Upper lobe of right lung (tissue), 1 donor: ENCODE data around the gene PMP22. TPM values are rescaled to one million over a fixed set of nuclear protein-coding genes. Genes with fewer than 3 reads are reported as not detected.
"Not testable (repeated sequence)": the region's sequence is repeated elsewhere in the genome, so short reads cannot be mapped to it uniquely, and the experiment has no call there.

Source experiments
- ATAC-seq: fragments of 200-7000 bp; cut with Tn5 transposase; one replicate; pipeline ENCODE4 v1.9.1; 2020; ENCODE audit warnings: mild to moderate bottlenecking, moderate library complexity
- DNase-seq: peaks from one replicate; pipeline ENCODE4 v3.0.0-alpha.2; 2020
- H3K27ac ChIP-seq: fragments of 200-600 bp; one replicate; pipeline ENCODE4 v1.8.0; 2022
- H3K27me3 ChIP-seq: fragments of 200-600 bp; one replicate; pipeline ENCODE4 v1.8.0; 2022; ENCODE audit warnings: mild to moderate bottlenecking
- H3K36me3 ChIP-seq: fragments of 200-600 bp; one replicate; pipeline ENCODE4 v1.8.0; 2022
- H3K4me1 ChIP-seq: fragments of 200-600 bp; one replicate; pipeline ENCODE4 v1.8.0; 2022
- H3K4me3 ChIP-seq: fragments of 200-600 bp; one replicate; pipeline ENCODE4 v1.8.0; 2022; ENCODE audit warnings: mild to moderate bottlenecking
- H3K9me3 ChIP-seq: fragments of 200-600 bp; one replicate; pipeline ENCODE4 v1.8.0; 2022
- intact Hi-C: fragments of 100-400 bp; cut with DNase I; formaldehyde crosslinking; loops from one replicate; pipeline ENCODE4 v1.11.0; 2022
- total RNA-seq: library from RNA; stranded (reverse); fragmentation: NEBNext Ultra II Directional; extraction: Animal tissue kit (Norgen Biotek cat#: 25700); gene quantifications from one replicate; pipeline ENCODE4 v1.2.1, GENCODE V29; 2021
- TF ChIP-seq, protein P1 (sequence below): fragments of 200-600 bp; IDR thresholded peaks from one replicate; pipeline ENCODE4 v1.8.0; 2022; ENCODE audit warnings: antibody characterized with exemption
- donor health status: DM: no; HTN: yes; CAD: no; lungs with severe emphysema.

Gene PMP22
- total RNA-seq, 1 donor from 2014 or later, result 157 TPM

DNA sequence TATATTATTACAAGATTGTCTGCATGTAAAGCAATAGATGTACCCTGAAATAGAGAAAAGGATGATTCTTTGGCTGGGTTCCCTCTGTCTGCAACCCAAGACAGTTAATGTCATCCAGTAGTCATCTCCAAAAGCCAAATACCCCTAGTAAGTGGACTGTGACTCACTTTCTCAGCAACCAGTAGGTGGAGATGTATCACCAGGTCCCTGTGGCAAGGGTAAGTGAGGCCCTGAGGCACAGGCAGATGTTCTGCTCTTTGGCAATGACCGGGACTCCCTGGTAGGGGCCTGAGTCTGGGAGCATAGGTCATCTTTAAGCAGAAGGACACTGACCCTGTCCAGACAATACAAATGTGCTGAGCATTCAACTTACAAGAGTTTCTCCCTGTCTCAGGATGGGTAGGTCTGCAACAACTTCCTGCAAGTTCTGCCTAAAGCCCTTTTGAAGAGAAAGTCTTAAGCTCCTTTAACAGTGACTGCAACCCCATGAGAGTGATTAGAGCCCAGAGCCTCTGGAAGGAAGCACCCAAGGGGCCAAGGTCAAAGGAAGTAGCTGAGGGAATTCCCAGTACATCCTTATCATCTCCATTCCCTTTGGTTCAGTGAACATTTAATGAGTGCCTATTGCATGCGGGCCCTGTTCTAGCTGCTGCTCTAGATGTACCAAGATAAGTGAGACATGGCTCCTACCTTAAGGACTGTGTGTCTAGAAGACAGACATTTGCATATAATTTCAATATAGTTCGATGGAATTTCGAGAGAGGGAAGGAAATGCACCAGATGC, 31.9 kb downstream of the PMP22 start:
- peak; percentile 72 for ATAC-seq
- H3K9me3 ChIP-seq, result no peaks in the 10 kb centered on the region
- intact Hi-C loops, result no loop called here
- TF ChIP-seq, protein P1, sequence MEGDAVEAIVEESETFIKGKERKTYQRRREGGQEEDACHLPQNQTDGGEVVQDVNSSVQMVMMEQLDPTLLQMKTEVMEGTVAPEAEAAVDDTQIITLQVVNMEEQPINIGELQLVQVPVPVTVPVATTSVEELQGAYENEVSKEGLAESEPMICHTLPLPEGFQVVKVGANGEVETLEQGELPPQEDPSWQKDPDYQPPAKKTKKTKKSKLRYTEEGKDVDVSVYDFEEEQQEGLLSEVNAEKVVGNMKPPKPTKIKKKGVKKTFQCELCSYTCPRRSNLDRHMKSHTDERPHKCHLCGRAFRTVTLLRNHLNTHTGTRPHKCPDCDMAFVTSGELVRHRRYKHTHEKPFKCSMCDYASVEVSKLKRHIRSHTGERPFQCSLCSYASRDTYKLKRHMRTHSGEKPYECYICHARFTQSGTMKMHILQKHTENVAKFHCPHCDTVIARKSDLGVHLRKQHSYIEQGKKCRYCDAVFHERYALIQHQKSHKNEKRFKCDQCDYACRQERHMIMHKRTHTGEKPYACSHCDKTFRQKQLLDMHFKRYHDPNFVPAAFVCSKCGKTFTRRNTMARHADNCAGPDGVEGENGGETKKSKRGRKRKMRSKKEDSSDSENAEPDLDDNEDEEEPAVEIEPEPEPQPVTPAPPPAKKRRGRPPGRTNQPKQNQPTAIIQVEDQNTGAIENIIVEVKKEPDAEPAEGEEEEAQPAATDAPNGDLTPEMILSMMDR, result peak; percentile 33
- DNase-seq, result no peak
- H3K4me1 ChIP-seq, result peaks cover 53% of the 10 kb centered on the region
- H3K4me3 ChIP-seq, result no peak overlapping the region
- H3K27me3 ChIP-seq, result no peaks in the 10 kb centered on the region
- H3K27ac ChIP-seq, result no peak overlapping the region
- peaks cover 89% of the 10 kb centered on the region for H3K36me3 ChIP-seq

DNA sequence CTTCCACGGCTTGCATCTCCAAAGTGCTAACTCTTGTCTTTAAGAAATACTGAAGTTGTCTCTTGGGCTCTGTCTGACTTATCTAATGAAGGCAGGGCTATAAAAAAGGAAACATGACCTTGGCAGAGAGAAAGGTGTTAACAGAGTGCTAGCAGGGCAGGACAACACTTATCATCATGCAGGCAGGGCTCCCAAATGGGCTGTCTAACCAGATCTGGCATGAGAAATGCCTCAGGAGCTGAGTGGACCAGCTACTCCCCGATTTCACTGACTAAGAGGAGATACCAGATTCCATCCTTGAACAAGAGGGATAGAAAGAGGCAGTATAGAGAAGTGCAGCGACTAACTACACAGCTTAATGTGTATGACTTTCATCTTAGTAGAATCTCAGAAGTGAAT, 32.6 kb downstream of the PMP22 start:
- Histone ChIP-seq H3K27me3 (no peaks in the 10 kb centered on the region), H3K9me3 (no peaks in the 10 kb centered on the region), H3K4me1 (peaks cover 47% of the 10 kb centered on the region), H3K4me3 (no peak overlapping the region), H3K36me3 (peaks cover 82% of the 10 kb centered on the region), H3K27ac (no peak overlapping the region)
- no peak for DNase-seq
- TF ChIP-seq, protein P1, result no peak
- intact Hi-C loops, result no loop called here
- no peak for ATAC-seq

DNA sequence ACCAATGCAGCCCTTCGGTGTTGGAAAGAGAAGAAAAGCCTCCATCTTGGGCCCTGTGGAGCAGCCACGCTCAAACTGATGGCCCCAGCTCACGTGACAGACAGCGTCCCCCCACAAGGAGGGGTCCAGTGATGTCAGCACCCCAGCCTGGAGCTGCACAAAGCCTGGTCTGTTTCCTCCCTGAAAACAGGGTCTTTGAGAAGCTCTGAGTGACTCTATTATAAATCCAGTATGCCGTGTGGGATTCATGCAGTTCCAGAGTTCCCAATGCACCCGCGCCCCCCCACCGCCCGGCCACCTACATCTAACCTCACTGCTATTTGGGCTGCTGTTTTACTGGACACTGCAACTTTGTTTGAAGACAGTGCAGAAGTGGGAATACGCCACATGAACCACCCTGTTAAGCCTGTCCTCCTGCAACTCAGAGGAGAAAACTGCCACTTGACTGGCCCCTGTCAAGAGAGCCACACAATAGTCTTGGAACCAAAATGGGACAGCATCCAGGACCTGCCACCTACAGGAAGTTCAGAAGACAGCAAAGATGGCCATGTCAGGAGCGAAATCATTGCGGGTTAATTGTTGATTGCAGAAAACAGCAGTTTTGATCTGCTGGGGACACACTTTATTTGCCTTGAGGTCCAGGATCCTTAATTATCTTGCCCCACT, 33.1 kb downstream of the PMP22 start:
- intact Hi-C loops, result no loop called here
- H3K4me1 ChIP-seq, result peaks cover 42% of the 10 kb centered on the region
- no peaks in the 10 kb centered on the region for H3K9me3 ChIP-seq
- no peak overlapping the region for H3K4me3 ChIP-seq
- ATAC-seq (no peak), DNase-seq (no peak)
- H3K27me3 ChIP-seq, result no peaks in the 10 kb centered on the region
- H3K27ac ChIP-seq, result no peak overlapping the region
- TF ChIP-seq, protein P1, result no peak
- H3K36me3 ChIP-seq, result peaks cover 76% of the 10 kb centered on the region

DNA sequence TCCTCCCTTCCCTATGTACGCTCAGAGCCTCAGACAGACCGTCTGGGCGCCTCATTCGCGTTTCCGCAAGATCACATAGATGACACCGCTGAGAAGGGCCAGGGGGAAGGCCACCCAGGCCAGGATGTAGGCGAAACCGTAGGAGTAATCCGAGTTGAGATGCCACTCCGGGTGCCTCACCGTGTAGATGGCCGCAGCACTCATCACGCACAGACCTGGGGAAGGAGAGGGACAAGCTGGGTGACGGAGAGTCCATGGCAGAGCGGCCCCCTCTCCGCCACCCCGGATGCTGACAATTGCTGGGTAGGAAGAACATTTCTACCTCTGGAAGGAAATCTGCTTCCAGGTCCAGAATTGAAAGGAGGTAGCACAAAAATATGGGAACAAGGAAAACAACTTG, 34.3 kb downstream of the PMP22 start:
- DNase-seq, result no peak
- TF ChIP-seq, protein P1, result no peak
- intact Hi-C loops, result no loop called here
- H3K9me3 ChIP-seq, result no peaks in the 10 kb centered on the region
- peaks cover 65% of the 10 kb centered on the region for H3K36me3 ChIP-seq
- no peak for ATAC-seq
- H3K27me3 ChIP-seq, result no peaks in the 10 kb centered on the region
- no peak overlapping the region for H3K4me3 ChIP-seq
- no peak overlapping the region for H3K27ac ChIP-seq
- peaks cover 31% of the 10 kb centered on the region for H3K4me1 ChIP-seq

DNA sequence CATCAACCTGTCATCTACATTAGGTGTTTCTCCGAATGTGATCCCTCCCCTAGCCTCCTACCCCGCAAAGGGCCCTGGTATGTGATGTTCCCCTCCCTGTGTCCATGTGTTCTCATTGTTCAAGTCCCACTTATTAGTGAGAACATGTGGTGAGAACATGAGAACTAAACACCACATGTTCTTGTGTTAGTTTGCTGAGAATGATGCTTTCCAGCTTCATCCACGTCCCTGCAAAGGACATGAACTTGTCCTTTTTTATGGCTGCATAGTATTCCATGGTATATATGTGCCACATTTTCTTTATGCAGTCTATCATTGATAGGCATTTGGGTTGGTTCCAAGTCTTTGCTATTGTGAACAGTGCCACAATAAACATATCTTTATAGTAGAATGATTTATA, 43.3 kb downstream of the PMP22 start:
- H3K9me3 ChIP-seq, ATAC-seq, H3K4me1 ChIP-seq, H3K27me3 ChIP-seq, H3K27ac ChIP-seq, intact Hi-C loops, DNase-seq, H3K4me3 ChIP-seq, H3K36me3 ChIP-seq: not testable (repeated sequence)

DNA sequence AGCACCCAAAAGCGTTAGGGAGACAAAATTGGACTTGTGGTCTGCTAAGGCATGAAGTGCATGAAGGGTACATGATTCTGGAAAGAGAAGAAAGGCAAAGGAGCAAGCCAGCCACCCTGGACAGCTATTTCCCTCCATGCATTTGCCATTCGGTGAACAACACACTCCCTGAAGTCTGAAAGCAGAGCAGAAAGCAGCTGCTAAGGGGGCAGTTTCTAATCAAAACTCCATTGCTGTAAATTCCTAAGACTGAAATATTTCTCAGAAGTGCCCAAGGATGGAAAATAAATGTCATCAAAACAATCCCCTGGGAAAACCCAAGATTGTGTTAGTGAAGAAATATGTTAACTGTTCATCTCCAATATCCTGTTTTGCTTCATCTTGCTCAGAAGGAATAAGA, 44.3 kb downstream of the PMP22 start:
- H3K27ac ChIP-seq, result no peak overlapping the region
- H3K36me3 ChIP-seq, result no peaks in the 10 kb centered on the region
- no peak for ATAC-seq
- no peak for DNase-seq
- intact Hi-C loops, result no loop called here
- no peak overlapping the region for H3K4me3 ChIP-seq
- H3K27me3 ChIP-seq, result no peaks in the 10 kb centered on the region
- H3K9me3 ChIP-seq, result no peaks in the 10 kb centered on the region
- H3K4me1 ChIP-seq, result no peaks in the 10 kb centered on the region
- TF ChIP-seq, protein P1, result no peak
